DMS53 treated with DMSO at 0.1 percent for 48 hours (cell line): ENCODE measurements around the gene LIN54.
"Not testable (repeated sequence)": the region's sequence is repeated elsewhere in the genome, so short reads cannot be mapped to it uniquely, and the experiment has no call there.

ENCODE experiments used
- DNase-seq: peaks from one replicate; lab custom pipeline; 2025; ENCODE audit not compliant: unreplicated experiment; lab: John Stamatoyannopoulos, UW

The LIN54 gene

GRCh38 chr4:83012687-83013419 is 2.2 kb upstream of the LIN54 start:
- DNase-seq: peak; percentile 89

- DNase-seq: peak; percentile 22
These were observed 1.6 kb upstream of the LIN54 start for GRCh38 chr4:83012200-83012686.

GRCh38 chr4:83011689-83012199 is 1.1 kb upstream of the LIN54 start:
- DNase-seq: peak; percentile 5

- no peak for DNase-seq
These were observed 507 bp downstream of the LIN54 start for GRCh38 chr4:83010111-83010521.

- DNase-seq: no peak
These were observed 1.1 kb downstream of the LIN54 start for GRCh38 chr4:83009529-83009928.

- not testable (repeated sequence) for DNase-seq
These were observed 7.4 kb downstream of the LIN54 start for GRCh38 chr4:83003044-83003791.

- DNase-seq: no peak
These were observed 8.3 kb downstream of the LIN54 start for GRCh38 chr4:83002329-83002728.

- DNase-seq: no peak
These were observed 11.7 kb downstream of the LIN54 start for GRCh38 chr4:82998898-82999297.

GRCh38 chr4:82994834-82995233 is 15.8 kb downstream of the LIN54 start:
- DNase-seq: no peak

- no peak for DNase-seq
These were observed 20.8 kb downstream of the LIN54 start for GRCh38 chr4:82989575-82990429.

- no peak for DNase-seq
These were observed 22.2 kb downstream of the LIN54 start for GRCh38 chr4:82988323-82988832.

- not testable (repeated sequence) for DNase-seq
These were observed 23.1 kb downstream of the LIN54 start for GRCh38 chr4:82987519-82987918.

- DNase-seq: no peak
These were observed 26.2 kb downstream of the LIN54 start for GRCh38 chr4:82984459-82984858.

- DNase-seq: no peak
These were observed 27.2 kb downstream of the LIN54 start for GRCh38 chr4:82983444-82983843.

- DNase-seq: no peak
These were observed 29.5 kb downstream of the LIN54 start for GRCh38 chr4:82981138-82981537.

GRCh38 chr4:82975792-82976191 is 34.8 kb downstream of the LIN54 start:
- DNase-seq: no peak

- DNase-seq: no peak
These were observed 41.2 kb downstream of the LIN54 start for GRCh38 chr4:82969414-82969813.

- DNase-seq: no peak
These were observed 41.7 kb downstream of the LIN54 start for GRCh38 chr4:82968972-82969371.

- DNase-seq: no peak
These were observed 44.9 kb downstream of the LIN54 start for GRCh38 chr4:82965763-82966162.

- DNase-seq: no peak
These were observed 53.6 kb downstream of the LIN54 start for GRCh38 chr4:82957045-82957444.

GRCh38 chr4:82954212-82954611 is 56.4 kb downstream of the LIN54 start:
- DNase-seq: no peak
